Hepatocyte (in vitro differentiated cells): ENCODE data around the gene UBE2A.

Source experiments
- EZH2phosphoT487 ChIP-seq: fragments of 200-600 bp; sonication (generic); IDR thresholded peaks from one replicate; pipeline ENCODE4 v1.6.1; 2018; ENCODE audit warnings: antibody characterized with exemption, mild to moderate bottlenecking, low read depth, moderate library complexity; ENCODE audit not compliant: unreplicated experiment, severe bottlenecking
- TF ChIP-seq, protein P1 (sequence below): fragments of 200-600 bp; sonication (generic); IDR thresholded peaks from 2 replicates; pipeline ENCODE4 v1.5.1; 2016; ENCODE audit warnings: antibody characterized with exemption, mild to moderate bottlenecking; ENCODE audit not compliant: poor library complexity

DNA sequence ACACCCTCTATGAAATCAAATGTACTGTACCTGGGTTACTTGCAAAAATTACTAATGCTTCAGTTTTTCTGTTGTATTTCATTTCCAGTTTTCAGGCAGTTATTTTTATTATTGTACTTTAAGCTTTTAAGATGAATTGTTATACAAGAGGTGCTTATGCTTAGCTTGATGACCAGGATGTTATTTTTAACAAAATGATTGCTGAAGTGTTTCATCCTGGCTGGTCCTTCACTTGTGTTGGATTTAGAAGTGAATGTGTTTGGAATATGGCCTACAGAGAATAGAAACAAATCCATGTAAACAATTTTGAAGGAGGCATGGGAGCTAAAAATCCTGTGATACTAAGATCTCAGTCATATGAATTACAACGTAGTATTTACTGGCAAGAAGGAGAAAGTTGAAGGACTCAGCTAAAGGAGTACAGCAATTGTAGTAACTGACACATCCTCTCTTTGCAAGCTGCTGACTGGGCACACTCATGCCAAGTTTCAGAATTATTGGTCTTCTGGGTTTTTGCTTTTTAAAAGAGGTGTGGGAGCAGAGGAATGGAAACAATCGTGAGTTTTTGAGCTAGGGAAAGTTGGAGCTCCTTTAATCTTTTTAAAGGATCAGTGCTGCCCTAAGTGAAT lies 9.2 kb downstream of the UBE2A start:
- TF ChIP-seq, protein P1, sequence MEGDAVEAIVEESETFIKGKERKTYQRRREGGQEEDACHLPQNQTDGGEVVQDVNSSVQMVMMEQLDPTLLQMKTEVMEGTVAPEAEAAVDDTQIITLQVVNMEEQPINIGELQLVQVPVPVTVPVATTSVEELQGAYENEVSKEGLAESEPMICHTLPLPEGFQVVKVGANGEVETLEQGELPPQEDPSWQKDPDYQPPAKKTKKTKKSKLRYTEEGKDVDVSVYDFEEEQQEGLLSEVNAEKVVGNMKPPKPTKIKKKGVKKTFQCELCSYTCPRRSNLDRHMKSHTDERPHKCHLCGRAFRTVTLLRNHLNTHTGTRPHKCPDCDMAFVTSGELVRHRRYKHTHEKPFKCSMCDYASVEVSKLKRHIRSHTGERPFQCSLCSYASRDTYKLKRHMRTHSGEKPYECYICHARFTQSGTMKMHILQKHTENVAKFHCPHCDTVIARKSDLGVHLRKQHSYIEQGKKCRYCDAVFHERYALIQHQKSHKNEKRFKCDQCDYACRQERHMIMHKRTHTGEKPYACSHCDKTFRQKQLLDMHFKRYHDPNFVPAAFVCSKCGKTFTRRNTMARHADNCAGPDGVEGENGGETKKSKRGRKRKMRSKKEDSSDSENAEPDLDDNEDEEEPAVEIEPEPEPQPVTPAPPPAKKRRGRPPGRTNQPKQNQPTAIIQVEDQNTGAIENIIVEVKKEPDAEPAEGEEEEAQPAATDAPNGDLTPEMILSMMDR: no peak
- TF ChIP-seq EZH2phosphoT487: no peak
